HCT116 (cell line): ENCODE measurements around the gene CCNA2.

Experiments
- CBX3 ChIP-seq: IDR thresholded peaks from 2 replicates; pipeline ENCODE4 v1.6.1; 2012; ENCODE audit warnings: low read depth
- CEBPB ChIP-seq: IDR thresholded peaks from 2 replicates; pipeline ENCODE4 v1.6.1; 2012; ENCODE audit warnings: low read depth
- EGR1 ChIP-seq: IDR thresholded peaks from 2 replicates; pipeline ENCODE4 v1.6.1; 2012; ENCODE audit warnings: low read depth
- EZH2 ChIP-seq: fragments of 200-600 bp; sonication (generic); IDR thresholded peaks from 2 replicates; pipeline ENCODE4 v1.6.1; 2017; ENCODE audit warnings: antibody characterized with exemption, mixed run types
- EZH2phosphoT487 ChIP-seq: fragments of 200-600 bp; IDR thresholded peaks from 2 replicates; pipeline ENCODE4 v1.6.1; 2018; ENCODE audit warnings: antibody characterized with exemption, borderline replicate concordance
- POLR2A ChIP-seq: IDR thresholded peaks from 2 replicates; pipeline ENCODE4 v1.7.0; 2011; ENCODE audit warnings: borderline replicate concordance; ENCODE audit not compliant: insufficient read depth, insufficient read length; ENCODE audit errors: extremely low read depth
- POLR2AphosphoS5 ChIP-seq: IDR thresholded peaks from 2 replicates; pipeline ENCODE4 v1.6.1; 2011; ENCODE audit warnings: mild to moderate bottlenecking, low read depth, low read length, moderate library complexity
- RAD21 ChIP-seq: IDR thresholded peaks from 2 replicates; pipeline ENCODE4 v1.6.1; 2012; ENCODE audit warnings: low read depth, mild to moderate bottlenecking
- TCF7L2 ChIP-seq: IDR thresholded peaks from 2 replicates; pipeline ENCODE4 v1.7.0; 2011; ENCODE audit warnings: borderline replicate concordance, inconsistent platforms; ENCODE audit not compliant: insufficient read depth, insufficient read length; ENCODE audit errors: extremely low read depth
- TF ChIP-seq, protein P1 (sequence below): IDR thresholded peaks from 2 replicates; pipeline ENCODE4 v1.6.1; 2011; ENCODE audit warnings: mild to moderate bottlenecking, low read length, moderate library complexity; ENCODE audit not compliant: insufficient replicate concordance; ENCODE audit errors: extremely low read depth
- TF ChIP-seq, protein P2 (sequence below), 3 experiments: fragments of 200-600 bp in 1 of 3; sonication (generic) in 1 of 3; IDR thresholded peaks in 2 of 3; conservative IDR thresholded peaks in 1 of 3; 2 replicates each; pipeline ENCODE4 v1.5.1; 2012 to 2017; ENCODE audit warnings: low read depth in 2 of 3, low read length in 2 of 3, antibody characterized with exemption in 1 of 3, borderline replicate concordance in 1 of 3, control low read depth in 1 of 3, mild to moderate bottlenecking in 1 of 3, mixed read lengths in 1 of 3, mixed run types in 1 of 3, moderate library complexity in 1 of 3; ENCODE audit not compliant: insufficient read depth in 1 of 3
- TF ChIP-seq, protein P3 (sequence below): IDR thresholded peaks from 2 replicates; pipeline ENCODE4 v1.6.1; 2012; ENCODE audit warnings: low read depth

DNA sequence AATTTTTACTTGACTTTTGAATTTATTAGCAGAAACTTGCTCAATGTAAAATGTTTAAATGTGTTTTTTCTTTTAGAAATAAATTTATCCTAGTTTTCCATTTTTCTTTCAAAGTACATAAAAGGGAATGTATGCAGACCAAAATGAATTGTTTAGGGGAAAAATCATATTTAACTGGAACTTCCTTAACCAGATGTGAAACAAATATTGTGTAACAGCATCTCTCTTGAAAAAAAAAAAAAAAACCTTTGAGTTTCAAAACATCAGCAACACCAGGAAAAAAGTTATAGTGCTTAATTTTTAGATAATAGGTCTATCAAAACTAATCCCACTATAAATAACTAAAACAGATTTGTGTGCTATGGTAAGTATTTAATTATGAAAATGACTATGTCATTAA, 14.5 kb upstream of the CCNA2 start:
- TF ChIP-seq EGR1 (no peak), POLR2A (no peak), POLR2AphosphoS5 (no peak), RAD21 (no peak), EZH2 (no peak), TCF7L2 (no peak), CEBPB (no peak), EZH2phosphoT487 (no peak), CBX3 (no peak)
- TF ChIP-seq, protein P1, sequence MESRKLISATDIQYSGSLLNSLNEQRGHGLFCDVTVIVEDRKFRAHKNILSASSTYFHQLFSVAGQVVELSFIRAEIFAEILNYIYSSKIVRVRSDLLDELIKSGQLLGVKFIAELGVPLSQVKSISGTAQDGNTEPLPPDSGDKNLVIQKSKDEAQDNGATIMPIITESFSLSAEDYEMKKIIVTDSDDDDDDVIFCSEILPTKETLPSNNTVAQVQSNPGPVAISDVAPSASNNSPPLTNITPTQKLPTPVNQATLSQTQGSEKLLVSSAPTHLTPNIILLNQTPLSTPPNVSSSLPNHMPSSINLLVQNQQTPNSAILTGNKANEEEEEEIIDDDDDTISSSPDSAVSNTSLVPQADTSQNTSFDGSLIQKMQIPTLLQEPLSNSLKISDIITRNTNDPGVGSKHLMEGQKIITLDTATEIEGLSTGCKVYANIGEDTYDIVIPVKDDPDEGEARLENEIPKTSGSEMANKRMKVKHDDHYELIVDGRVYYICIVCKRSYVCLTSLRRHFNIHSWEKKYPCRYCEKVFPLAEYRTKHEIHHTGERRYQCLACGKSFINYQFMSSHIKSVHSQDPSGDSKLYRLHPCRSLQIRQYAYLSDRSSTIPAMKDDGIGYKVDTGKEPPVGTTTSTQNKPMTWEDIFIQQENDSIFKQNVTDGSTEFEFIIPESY: no peak
- TF ChIP-seq, protein P2, sequence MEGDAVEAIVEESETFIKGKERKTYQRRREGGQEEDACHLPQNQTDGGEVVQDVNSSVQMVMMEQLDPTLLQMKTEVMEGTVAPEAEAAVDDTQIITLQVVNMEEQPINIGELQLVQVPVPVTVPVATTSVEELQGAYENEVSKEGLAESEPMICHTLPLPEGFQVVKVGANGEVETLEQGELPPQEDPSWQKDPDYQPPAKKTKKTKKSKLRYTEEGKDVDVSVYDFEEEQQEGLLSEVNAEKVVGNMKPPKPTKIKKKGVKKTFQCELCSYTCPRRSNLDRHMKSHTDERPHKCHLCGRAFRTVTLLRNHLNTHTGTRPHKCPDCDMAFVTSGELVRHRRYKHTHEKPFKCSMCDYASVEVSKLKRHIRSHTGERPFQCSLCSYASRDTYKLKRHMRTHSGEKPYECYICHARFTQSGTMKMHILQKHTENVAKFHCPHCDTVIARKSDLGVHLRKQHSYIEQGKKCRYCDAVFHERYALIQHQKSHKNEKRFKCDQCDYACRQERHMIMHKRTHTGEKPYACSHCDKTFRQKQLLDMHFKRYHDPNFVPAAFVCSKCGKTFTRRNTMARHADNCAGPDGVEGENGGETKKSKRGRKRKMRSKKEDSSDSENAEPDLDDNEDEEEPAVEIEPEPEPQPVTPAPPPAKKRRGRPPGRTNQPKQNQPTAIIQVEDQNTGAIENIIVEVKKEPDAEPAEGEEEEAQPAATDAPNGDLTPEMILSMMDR (IDR thresholded peaks at IDR 0.05 in 2 of 3, conservative IDR thresholded peaks at IDR 0.05 in 1 of 3; ENCODE audit: borderline replicate concordance in 1 of 3, insufficient read depth in 1 of 3, low read depth in 2 of 3, low read length in 2 of 3): no peak
- TF ChIP-seq, protein P3, sequence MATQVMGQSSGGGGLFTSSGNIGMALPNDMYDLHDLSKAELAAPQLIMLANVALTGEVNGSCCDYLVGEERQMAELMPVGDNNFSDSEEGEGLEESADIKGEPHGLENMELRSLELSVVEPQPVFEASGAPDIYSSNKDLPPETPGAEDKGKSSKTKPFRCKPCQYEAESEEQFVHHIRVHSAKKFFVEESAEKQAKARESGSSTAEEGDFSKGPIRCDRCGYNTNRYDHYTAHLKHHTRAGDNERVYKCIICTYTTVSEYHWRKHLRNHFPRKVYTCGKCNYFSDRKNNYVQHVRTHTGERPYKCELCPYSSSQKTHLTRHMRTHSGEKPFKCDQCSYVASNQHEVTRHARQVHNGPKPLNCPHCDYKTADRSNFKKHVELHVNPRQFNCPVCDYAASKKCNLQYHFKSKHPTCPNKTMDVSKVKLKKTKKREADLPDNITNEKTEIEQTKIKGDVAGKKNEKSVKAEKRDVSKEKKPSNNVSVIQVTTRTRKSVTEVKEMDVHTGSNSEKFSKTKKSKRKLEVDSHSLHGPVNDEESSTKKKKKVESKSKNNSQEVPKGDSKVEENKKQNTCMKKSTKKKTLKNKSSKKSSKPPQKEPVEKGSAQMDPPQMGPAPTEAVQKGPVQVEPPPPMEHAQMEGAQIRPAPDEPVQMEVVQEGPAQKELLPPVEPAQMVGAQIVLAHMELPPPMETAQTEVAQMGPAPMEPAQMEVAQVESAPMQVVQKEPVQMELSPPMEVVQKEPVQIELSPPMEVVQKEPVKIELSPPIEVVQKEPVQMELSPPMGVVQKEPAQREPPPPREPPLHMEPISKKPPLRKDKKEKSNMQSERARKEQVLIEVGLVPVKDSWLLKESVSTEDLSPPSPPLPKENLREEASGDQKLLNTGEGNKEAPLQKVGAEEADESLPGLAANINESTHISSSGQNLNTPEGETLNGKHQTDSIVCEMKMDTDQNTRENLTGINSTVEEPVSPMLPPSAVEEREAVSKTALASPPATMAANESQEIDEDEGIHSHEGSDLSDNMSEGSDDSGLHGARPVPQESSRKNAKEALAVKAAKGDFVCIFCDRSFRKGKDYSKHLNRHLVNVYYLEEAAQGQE: no peak
